Small intestine (tissue), 7 donors: ENCODE results near the gene TMEM259. TPM values are rescaled to one million over a fixed set of nuclear protein-coding genes. Genes with fewer than 3 reads are reported as not detected.

Source experiments
- DNase-seq, 2 donors: peaks; one replicate each; pipeline versions ENCODE4 v3.0.0 to v3.0.0-alpha.2; 2013
- FAIRE-seq: peaks from 2 replicates; lab custom pipeline; 2012; peaks lifted over from hg19 to GRCh38; lab: Jason Lieb, UNC
- H3K27ac ChIP-seq, 3 donors: one replicate each; pipeline ENCODE4 v1.5.1; 2013; ENCODE audit warnings: low read length in 2 of 3, mild to moderate bottlenecking in 2 of 3, control low read depth in 1 of 3, inconsistent platforms in 1 of 3, low read depth in 1 of 3, moderate library complexity in 1 of 3
- H3K27me3 ChIP-seq, 3 donors: one replicate each; pipeline ENCODE4 v1.6.1; 2013; ENCODE audit warnings: low read length in 3 of 3, inconsistent platforms in 1 of 3; ENCODE audit not compliant: control insufficient read depth in 3 of 3, insufficient read depth in 3 of 3
- H3K36me3 ChIP-seq, 3 donors: one replicate each; pipeline ENCODE4 v1.6.1; 2013; ENCODE audit warnings: low read length in 3 of 3, inconsistent platforms in 1 of 3, low read depth in 1 of 3, mild to moderate bottlenecking in 1 of 3, moderate library complexity in 1 of 3; ENCODE audit not compliant: control insufficient read depth in 3 of 3, insufficient read depth in 2 of 3
- H3K4me1 ChIP-seq, 3 donors: one replicate each; pipeline ENCODE4 v1.6.1; 2013; ENCODE audit warnings: low read length in 2 of 3, inconsistent platforms in 1 of 3, low read depth in 1 of 3, mild to moderate bottlenecking in 1 of 3, moderate library complexity in 1 of 3; ENCODE audit not compliant: control insufficient read depth in 3 of 3, insufficient read depth in 2 of 3
- H3K4me3 ChIP-seq, 3 donors: one replicate each; pipeline ENCODE4 v1.5.1; 2013; ENCODE audit warnings: low read length in 3 of 3, control low read depth in 1 of 3, inconsistent platforms in 1 of 3, low read depth in 1 of 3, mild to moderate bottlenecking in 1 of 3, moderate library complexity in 1 of 3
- H3K9me3 ChIP-seq, 2 donors: one replicate each; pipeline ENCODE4 v1.6.1; 2013; ENCODE audit warnings: low read depth in 1 of 2, low read length in 1 of 2; ENCODE audit not compliant: control insufficient read depth in 2 of 2, insufficient read depth in 1 of 2
- WGBS, 3 donors: extraction: QIAGEN DNeasy Blood & Tissue Kit; methylation state at CpG; one replicate each; pipeline ENCODE4 v1.1.7; 2013; 5-methylcytosine and 5-hydroxymethylcytosine counted together
- polyA plus RNA-seq, 4 donors: library from polyadenylated mRNA; stranded (reverse) in 3 of 4; unstranded in 1 of 4; fragments of 200-250 nt in 3 of 4; fragments of 120-200 nt in 1 of 4; gene quantifications; one replicate each; pipeline versions ENCODE4 v1.2.1 to v1.2.3, GENCODE V29; 2013
- donor health status: healthy with polysubstance abuse.
- donor health status: control.
- donor health status: control.
- donor health status: Bipolar disorder and iron deficiency.
- donor health status: healthy.

The TMEM259 gene
- polyA plus RNA-seq, 4 donors: 123 to 313 (median 186) TPM

- H3K9me3 ChIP-seq: no peaks in the 10 kb centered on the region
- H3K4me1 ChIP-seq: peaks cover 0 to 7% (median 0%) of the 10 kb centered on the region in 3 donors
- WGBS, 3 donors: 76 to 84% (median 83%) methylated on average over 14 of the region's 14 CpGs
- H3K27me3 ChIP-seq: no peaks in the 10 kb centered on the region
- H3K4me3 ChIP-seq: no peak overlapping the region
- no peak overlapping the region for H3K27ac ChIP-seq
- peaks cover 0 to 72% (median 4%) of the 10 kb centered on the region in 3 donors for H3K36me3 ChIP-seq
- no peak for DNase-seq
- no peak for FAIRE-seq
Observed at GRCh38 chr19:988081-988480, 32.8 kb downstream of the TMEM259 start.

GRCh38 chr19:986083-986482, 34.8 kb downstream of the TMEM259 start:
- WGBS, 3 donors: 90 to 96% (median 93%) methylated on average over 14 of the region's 14 CpGs
- Histone ChIP-seq H3K27ac (no peak overlapping the region), H3K36me3 (peaks cover 0 to 58% (median 4%) of the 10 kb centered on the region in 3 donors), H3K4me1 (peaks cover 0 to 10% (median 0%) of the 10 kb centered on the region in 3 donors), H3K4me3 (no peak overlapping the region), H3K27me3 (no peaks in the 10 kb centered on the region), H3K9me3 (no peaks in the 10 kb centered on the region)
- DNase-seq: no peak
- no peak for FAIRE-seq

GRCh38 chr19:984165-984967, 36.6 kb downstream of the TMEM259 start, which contains the start of gene WDR18:
Gene WDR18, plus strand, starts transcription at chr19:984345. Its CDS starts 9 bp downstream, at chr19:984354.
- Histone ChIP-seq H3K27me3 (no peaks in the 10 kb centered on the region), H3K36me3 (peaks cover 0 to 41% (median 4%) of the 10 kb centered on the region in 3 donors), H3K4me3 (peak within 1 kb of the TSS; percentile 78 to 96 (median 95)), H3K9me3 (no peaks in the 10 kb centered on the region), H3K27ac (peak within 1 kb of the TSS; percentile 0 to 93 (median 77)), H3K4me1 (peaks cover 0 to 19% (median 0%) of the 10 kb centered on the region in 3 donors)
- no peak for FAIRE-seq
- WGBS, 3 donors: 0 to 1% (median 1%) methylated on average over 72 to 78 of the region's 78 CpGs
- DNase-seq: peak; percentile 90 to 95

- H3K4me1 ChIP-seq: peaks cover 0 to 23% (median 0%) of the 10 kb centered on the region in 3 donors
- FAIRE-seq: no peak
- H3K36me3 ChIP-seq: peaks cover 0 to 26% (median 4%) of the 10 kb centered on the region in 3 donors
- no peaks in the 10 kb centered on the region for H3K9me3 ChIP-seq
- H3K27ac ChIP-seq: peak overlapping the region in 1 of 3 donors; percentile 12
- H3K27me3 ChIP-seq: no peaks in the 10 kb centered on the region
- peak; percentile 66 to 91 for DNase-seq
- peak overlapping the region in 2 of 3 donors; percentile 18 to 37 for H3K4me3 ChIP-seq
- 1 to 2% (median 2%) methylated on average over 26 to 46 of the region's 46 CpGs for WGBS, 3 donors
Observed at GRCh38 chr19:982567-983170, 38.3 kb downstream of the TMEM259 start.

- 22 to 39% (median 35%) methylated on average over 29 to 32 of the region's 32 CpGs for WGBS, 3 donors
- Histone ChIP-seq H3K36me3 (peaks cover 0 to 17% (median 0%) of the 10 kb centered on the region in 3 donors), H3K27ac (no peak overlapping the region), H3K27me3 (no peaks in the 10 kb centered on the region), H3K4me3 (no peak overlapping the region), H3K9me3 (no peaks in the 10 kb centered on the region), H3K4me1 (peaks cover 0 to 23% (median 0%) of the 10 kb centered on the region in 3 donors)
- DNase-seq (peak in 1 of 2 donors; percentile 29), FAIRE-seq (no peak)
Observed at GRCh38 chr19:980133-980998, 40.6 kb downstream of the TMEM259 start.

GRCh38 chr19:979318-979741, 41.6 kb downstream of the TMEM259 start:
- peak in 1 of 2 donors; percentile 33 for DNase-seq
- no peaks in the 10 kb centered on the region for H3K27me3 ChIP-seq
- H3K27ac ChIP-seq: no peak overlapping the region
- no peaks in the 10 kb centered on the region for H3K9me3 ChIP-seq
- whole genome bisulfite sequencing, 3 donors: 66 to 75% (median 75%) methylated on average over 19 of the region's 19 CpGs
- H3K4me1 ChIP-seq: peaks cover 0 to 23% (median 0%) of the 10 kb centered on the region in 3 donors
- H3K36me3 ChIP-seq: peaks cover 0 to 25% (median 0%) of the 10 kb centered on the region in 3 donors
- no peak overlapping the region for H3K4me3 ChIP-seq
- FAIRE-seq: no peak

- Histone ChIP-seq H3K9me3 (no peaks in the 10 kb centered on the region), H3K36me3 (peaks cover 0 to 47% (median 0%) of the 10 kb centered on the region in 3 donors), H3K4me1 (peaks cover 0 to 13% (median 0%) of the 10 kb centered on the region in 3 donors), H3K27ac (no peak overlapping the region), H3K27me3 (no peaks in the 10 kb centered on the region), H3K4me3 (no peak overlapping the region)
- FAIRE-seq: no peak
- 72 to 86% (median 79%) methylated on average over 24 of the region's 24 CpGs for WGBS, 3 donors
- no peak for DNase-seq
Observed at GRCh38 chr19:977058-977464, 43.9 kb downstream of the TMEM259 start.
